DOHH2 (cell line): Measurements from ENCODE around the gene ROR2.

Experiments used
- CTCF ChIP-seq: fragments of 200-600 bp; sonication (generic); IDR thresholded peaks from one replicate; pipeline ENCODE4 v1.5.1; 2014; ENCODE audit warnings: antibody characterized with exemption, mild to moderate bottlenecking, low read depth, low read length; ENCODE audit not compliant: poor library complexity, severe bottlenecking
- EZH2phosphoT487 ChIP-seq: fragments of 200-600 bp; sonication (generic); IDR thresholded peaks from 2 replicates; pipeline ENCODE4 v1.6.1; 2017; ENCODE audit warnings: borderline replicate concordance, mild to moderate bottlenecking, antibody characterized with exemption, low read length, moderate library complexity, mixed read lengths

- TF ChIP-seq EZH2phosphoT487, result no peak
- TF ChIP-seq CTCF, result no peak
Measured at GRCh38 chr9:91536211-91536691, 413.8 kb downstream of the ROR2 start.
